Prostate gland (tissue), 2 donors: Measurements from ENCODE around the gene TMEM131L. TPM values are rescaled to one million over a fixed set of nuclear protein-coding genes. Genes with fewer than 3 reads are reported as not detected.

ENCODE experiments used
- DNase-seq: peaks from one replicate; pipeline ENCODE4 v3.0.0-alpha.2; 2019; ENCODE audit warnings: low spot score
- H3K27ac ChIP-seq, 2 donors: fragments of 200-600 bp; sonication (generic); 2 replicates each; pipeline ENCODE4 v1.5.1; 2017 to 2019
- H3K27me3 ChIP-seq: fragments of 200-600 bp; sonication (generic); replicated peaks from 2 replicates; pipeline ENCODE4 v1.5.1; 2019; ENCODE audit not compliant: insufficient read depth
- H3K36me3 ChIP-seq, 2 donors: fragments of 200-600 bp; sonication (generic); 1 replicate in 1 of 2; 2 replicates in 1 of 2; pipeline versions ENCODE4 v1.5.1 to v1.8.1; 2017 to 2019
- H3K4me1 ChIP-seq: fragments of 200-600 bp; sonication (generic); replicated peaks from 2 replicates; pipeline ENCODE4 v1.5.1; 2019
- H3K4me3 ChIP-seq, 2 donors: fragments of 200-600 bp; sonication (generic); 2 replicates each; pipeline ENCODE4 v1.5.1; 2017 to 2019
- H3K9me3 ChIP-seq: fragments of 200-600 bp; sonication (generic); 2 replicates; pipeline ENCODE4 v1.5.1; 2017
- POLR2A ChIP-seq: fragments of 450-650 bp; IDR thresholded peaks from one replicate; pipeline ENCODE4 v1.6.1; 2016; ENCODE audit warnings: antibody characterized with exemption, mild to moderate bottlenecking
- POLR2AphosphoS5 ChIP-seq: sonication (generic); formaldehyde crosslinking; IDR thresholded peaks from one replicate; pipeline ENCODE4 v1.6.1; 2017; ENCODE audit warnings: antibody characterized with exemption
- WGBS: methylation state at CpG from one replicate; pipeline ENCODE4 v1.1.5; 2018; 5-methylcytosine and 5-hydroxymethylcytosine counted together
- intact Hi-C: fragments of 100-400 bp; cut with DNase I; formaldehyde crosslinking; loops from one replicate; pipeline ENCODE4 v1.14.2; 2022
- total RNA-seq, 2 donors: library from RNA; depleted of rRNA; stranded (reverse); fragments of >200 nt; gene quantifications; one replicate each; pipeline ENCODE4 v1.1.0, GENCODE V29; 2016
- TF ChIP-seq, protein P1 (sequence below), 4 experiments: fragments of 200-600 bp in 2 of 4; fragments of 450-650 bp in 2 of 4; sonication (generic) in 2 of 4; IDR thresholded peaks; 1 replicate in 3 of 4; 2 replicates in 1 of 4; pipeline ENCODE4 v1.5.1; 2016 to 2019; ENCODE audit warnings: antibody characterized with exemption in 4 of 4, mild to moderate bottlenecking in 2 of 4, moderate library complexity in 2 of 4

The TMEM131L gene
- total RNA-seq, 2 donors from 2014 or later = 9.3 to 12.5 TPM

- Histone ChIP-seq H3K36me3 (no peaks in the 10 kb centered on the region), H3K4me3 (no peak overlapping the region), H3K27ac (no peak overlapping the region), H3K27me3 (no peaks in the 10 kb centered on the region), H3K9me3 (no peaks in the 10 kb centered on the region), H3K4me1 (no peaks in the 10 kb centered on the region)
- DNase-seq = no peak
- TF ChIP-seq, protein P1, sequence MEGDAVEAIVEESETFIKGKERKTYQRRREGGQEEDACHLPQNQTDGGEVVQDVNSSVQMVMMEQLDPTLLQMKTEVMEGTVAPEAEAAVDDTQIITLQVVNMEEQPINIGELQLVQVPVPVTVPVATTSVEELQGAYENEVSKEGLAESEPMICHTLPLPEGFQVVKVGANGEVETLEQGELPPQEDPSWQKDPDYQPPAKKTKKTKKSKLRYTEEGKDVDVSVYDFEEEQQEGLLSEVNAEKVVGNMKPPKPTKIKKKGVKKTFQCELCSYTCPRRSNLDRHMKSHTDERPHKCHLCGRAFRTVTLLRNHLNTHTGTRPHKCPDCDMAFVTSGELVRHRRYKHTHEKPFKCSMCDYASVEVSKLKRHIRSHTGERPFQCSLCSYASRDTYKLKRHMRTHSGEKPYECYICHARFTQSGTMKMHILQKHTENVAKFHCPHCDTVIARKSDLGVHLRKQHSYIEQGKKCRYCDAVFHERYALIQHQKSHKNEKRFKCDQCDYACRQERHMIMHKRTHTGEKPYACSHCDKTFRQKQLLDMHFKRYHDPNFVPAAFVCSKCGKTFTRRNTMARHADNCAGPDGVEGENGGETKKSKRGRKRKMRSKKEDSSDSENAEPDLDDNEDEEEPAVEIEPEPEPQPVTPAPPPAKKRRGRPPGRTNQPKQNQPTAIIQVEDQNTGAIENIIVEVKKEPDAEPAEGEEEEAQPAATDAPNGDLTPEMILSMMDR (IDR thresholded peaks at IDR 0.05) = no peak
- no peak for TF ChIP-seq POLR2A
- no peak for TF ChIP-seq POLR2AphosphoS5
- intact Hi-C loops = no loop called here
- 59% methylated on average over 3 of the region's 3 CpGs for WGBS
Measured at GRCh38 chr4:153517159-153517558, 51.0 kb downstream of the TMEM131L start.

DNA sequence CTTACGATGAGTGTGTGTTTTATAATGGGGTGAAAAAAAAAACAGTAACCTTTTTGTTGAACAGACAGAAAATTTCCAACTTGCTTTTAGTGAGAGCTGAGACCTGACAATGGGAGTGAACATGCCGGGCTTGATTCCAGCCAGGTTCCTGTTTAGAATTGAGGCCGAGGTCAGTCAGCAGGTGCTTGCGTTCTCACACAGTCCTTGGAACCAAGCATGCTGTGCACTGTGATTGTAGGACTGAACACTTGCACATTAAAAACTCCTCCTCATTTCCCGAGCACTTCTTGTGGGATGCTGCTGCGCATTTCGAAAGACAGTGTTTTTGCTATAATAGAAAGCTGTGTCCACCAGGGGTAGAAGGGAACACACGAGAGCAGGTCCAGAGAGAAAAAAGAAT lies 51.8 kb downstream of the TMEM131L start:
- H3K36me3 ChIP-seq = no peaks in the 10 kb centered on the region
- no peak overlapping the region for H3K4me3 ChIP-seq
- TF ChIP-seq, protein P1 (IDR thresholded peaks at IDR 0.05) = no peak
- TF ChIP-seq POLR2AphosphoS5 = no peak
- TF ChIP-seq POLR2A = no peak
- no peaks in the 10 kb centered on the region for H3K27me3 ChIP-seq
- no peak for DNase-seq
- H3K27ac ChIP-seq = no peak overlapping the region
- intact Hi-C loops = no loop called here
- H3K9me3 ChIP-seq = no peaks in the 10 kb centered on the region
- WGBS = 69% methylated on average over 8 of the region's 8 CpGs
- H3K4me1 ChIP-seq = no peaks in the 10 kb centered on the region

GRCh38 chr4:153518637-153519389 lies 52.7 kb downstream of the TMEM131L start:
- Histone ChIP-seq H3K27ac (no peak overlapping the region), H3K4me1 (no peaks in the 10 kb centered on the region), H3K4me3 (no peak overlapping the region), H3K36me3 (no peaks in the 10 kb centered on the region), H3K27me3 (no peaks in the 10 kb centered on the region), H3K9me3 (no peaks in the 10 kb centered on the region)
- TF ChIP-seq, protein P1 (IDR thresholded peaks at IDR 0.05) = no peak
- TF ChIP-seq POLR2AphosphoS5 = no peak
- TF ChIP-seq POLR2A = no peak
- DNase-seq = no peak
- intact Hi-C loops = no loop called here
- 78% methylated on average over 10 of the region's 10 CpGs for WGBS

DNA sequence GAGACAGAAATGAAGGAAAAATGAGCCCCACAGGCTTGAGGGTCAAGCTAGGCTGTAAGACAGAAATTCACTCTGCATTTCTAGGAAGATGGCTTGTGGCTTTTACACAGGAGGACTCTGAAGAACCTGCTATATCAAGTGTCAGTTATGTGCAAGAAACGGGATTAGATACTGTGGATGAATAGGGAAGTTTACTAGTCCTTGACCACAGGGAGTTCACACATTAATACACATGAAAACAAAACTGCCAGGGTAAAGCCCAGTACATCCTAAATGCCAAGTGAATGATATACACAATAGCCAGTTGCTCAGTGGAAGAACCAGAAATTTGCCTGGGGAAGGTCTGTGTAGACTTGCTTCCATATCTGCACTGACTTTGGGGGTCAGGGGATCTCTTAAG lies 53.5 kb downstream of the TMEM131L start:
- Histone ChIP-seq H3K4me3 (no peak overlapping the region), H3K27me3 (no peaks in the 10 kb centered on the region)
- TF ChIP-seq, protein P1 (IDR thresholded peaks at IDR 0.05) = no peak
- TF ChIP-seq POLR2AphosphoS5 (no peak), POLR2A (no peak)

GRCh38 chr4:153520227-153520626 lies 54.1 kb downstream of the TMEM131L start:
- TF ChIP-seq POLR2AphosphoS5 (no peak), POLR2A (no peak)
- TF ChIP-seq, protein P1 (IDR thresholded peaks at IDR 0.05) = no peak
- intact Hi-C loops = no loop called here
- no peaks in the 10 kb centered on the region for H3K9me3 ChIP-seq
- no peak for DNase-seq
- H3K27ac ChIP-seq = no peak overlapping the region
- 92% methylated on average over 4 of the region's 4 CpGs for WGBS
- no peaks in the 10 kb centered on the region for H3K27me3 ChIP-seq
- no peaks in the 10 kb centered on the region for H3K36me3 ChIP-seq
- no peaks in the 10 kb centered on the region for H3K4me1 ChIP-seq
- no peak overlapping the region for H3K4me3 ChIP-seq

More for the DNA sequence above, 53.5 kb downstream of the TMEM131L start:
- Histone ChIP-seq H3K9me3 (no peaks in the 10 kb centered on the region), H3K36me3 (no peaks in the 10 kb centered on the region), H3K27ac (no peak overlapping the region), H3K4me1 (no peaks in the 10 kb centered on the region)
- intact Hi-C loops = no loop called here
- 76% methylated on average over 1 of the region's 1 CpG for WGBS
- no peak for DNase-seq
